H1 (cell line): ENCODE results near the gene GPRC5D. TPM values are rescaled to one million over a fixed set of nuclear protein-coding genes. Genes with fewer than 3 reads are reported as not detected.

Experiments
- CTCF ChIA-PET: fragments of 300-600 bp; sonication (Branson Sonifier 250); formaldehyde crosslinking; loops from one replicate; lab custom pipeline; 2021; ENCODE audit not compliant: partially characterized antibody; lab: Charles Lee
- POLR2A ChIA-PET: fragments of 300-600 bp; sonication (Branson Sonifier 250); formaldehyde crosslinking; loops from one replicate; lab custom pipeline; 2021; ENCODE audit warnings: inconsistent platforms; ENCODE audit not compliant: partially characterized antibody; lab: Charles Lee
- DNase-seq, 2 experiments: peaks; one replicate each; pipeline versions ENCODE4 v3.0.0 to v3.0.0-alpha.2; 2010 to 2022; ENCODE audit warnings: low spot score in 2 of 2, low read depth in 1 of 2, mixed read lengths in 1 of 2
- FAIRE-seq: peaks from 2 replicates; lab custom pipeline; 2011; peaks lifted over from hg19 to GRCh38; lab: Jason Lieb, UNC
- H2AFZ ChIP-seq: 2 replicates; pipeline ENCODE4 v1.8.1; 2012; ENCODE audit warnings: low read length, inconsistent platforms
- H2AK5ac ChIP-seq: 2 replicates; pipeline ENCODE4 v1.6.1; 2013; ENCODE audit warnings: low read depth, low read length
- H2BK120ac ChIP-seq: replicated peaks from 2 replicates; pipeline ENCODE3; 2013; ENCODE audit warnings: low read depth, low read length, inconsistent platforms
- H2BK12ac ChIP-seq: 2 replicates; pipeline ENCODE4 v1.6.1; 2013; ENCODE audit warnings: low read depth, low read length
- H2BK15ac ChIP-seq: 2 replicates; pipeline ENCODE4 v1.6.1; 2013; ENCODE audit warnings: low read length
- H2BK20ac ChIP-seq: 2 replicates; pipeline ENCODE4 v1.6.1; 2013; ENCODE audit warnings: low read length
- H2BK5ac ChIP-seq: 2 replicates; pipeline ENCODE4 v1.6.1; 2013; ENCODE audit warnings: low read depth, low read length
- H3K14ac ChIP-seq: 2 replicates; pipeline ENCODE4 v1.6.1; 2013; ENCODE audit warnings: inconsistent platforms; ENCODE audit not compliant: insufficient read length
- H3K18ac ChIP-seq: 2 replicates; pipeline ENCODE4 v1.6.1; 2013; ENCODE audit warnings: low read length; ENCODE audit errors: extremely low read depth
- H3K23ac ChIP-seq: 2 replicates; pipeline ENCODE4 v1.6.1; 2013; ENCODE audit warnings: inconsistent platforms; ENCODE audit not compliant: insufficient read length
- H3K23me2 ChIP-seq: 2 replicates; pipeline ENCODE4 v1.6.1; 2013; ENCODE audit warnings: low read depth, low read length
- H3K27ac ChIP-seq: 2 replicates; pipeline ENCODE4 v1.6.1; 2011; ENCODE audit warnings: low read depth, low read length, inconsistent platforms
- H3K27me3 ChIP-seq, 4 experiments: replicated peaks in 1 of 4; 1 replicate in 1 of 4; 2 replicates in 3 of 4; pipeline versions ENCODE4 v1.6.1 to v1.8.1; 2011 to 2013; ENCODE audit warnings: low read length in 3 of 4, mild to moderate bottlenecking in 3 of 4, inconsistent platforms in 2 of 4, mixed read lengths in 2 of 4, moderate library complexity in 1 of 4; ENCODE audit not compliant: control insufficient read depth in 3 of 4, insufficient read depth in 3 of 4; ENCODE audit errors: extremely low read depth in 1 of 4
- H3K36me3 ChIP-seq, 4 experiments: 2 replicates each; pipeline versions ENCODE4 v1.6.1 to v1.8.1; 2011 to 2013; ENCODE audit warnings: mild to moderate bottlenecking in 4 of 4, low read length in 3 of 4, moderate library complexity in 2 of 4, control low read depth in 1 of 4, inconsistent platforms in 1 of 4; ENCODE audit not compliant: insufficient read depth in 4 of 4, control insufficient read depth in 2 of 4
- H3K4ac ChIP-seq: replicated peaks from 2 replicates; pipeline ENCODE3; 2013; ENCODE audit warnings: low read length, low read depth, mixed read lengths, inconsistent platforms; ENCODE audit not compliant: insufficient read length
- H3K4me1 ChIP-seq, 4 experiments: replicated peaks in 1 of 4; 1 replicate in 1 of 4; 2 replicates in 3 of 4; pipeline versions ENCODE4 v1.6.1 to v1.8.1; 2011 to 2013; ENCODE audit warnings: low read length in 3 of 4, inconsistent platforms in 2 of 4, mixed read lengths in 1 of 4; ENCODE audit not compliant: insufficient read depth in 4 of 4, control insufficient read depth in 3 of 4
- H3K4me2 ChIP-seq, 2 experiments: 2 replicates each; pipeline versions ENCODE4 v1.6.1 to v1.8.1; 2011 to 2013; ENCODE audit warnings: low read depth in 2 of 2, low read length in 2 of 2, control low read depth in 1 of 2, inconsistent platforms in 1 of 2, mild to moderate bottlenecking in 1 of 2; ENCODE audit not compliant: insufficient read depth in 1 of 2
- H3K4me3 ChIP-seq, 4 experiments: fragments of 200-600, 300-600 bp in 1 of 4; sonication (generic), shearing (Covaris generic), sonication (Bioruptor Twin) in 1 of 4; 2 replicates each; pipeline versions ENCODE4 v1.5.1 to v1.8.1; 2011 to 2016; ENCODE audit warnings: low read length in 4 of 4, low read depth in 3 of 4, control low read depth in 2 of 4, inconsistent platforms in 2 of 4, mild to moderate bottlenecking in 2 of 4, mixed read lengths in 1 of 4, moderate library complexity in 1 of 4; ENCODE audit not compliant: insufficient read depth in 2 of 4; ENCODE audit errors: extremely low read depth in 1 of 4
- H3K56ac ChIP-seq: replicated peaks from 2 replicates; pipeline ENCODE3; 2013; ENCODE audit warnings: low read depth, mild to moderate bottlenecking, mixed read lengths, low read length, inconsistent platforms; ENCODE audit not compliant: insufficient read length
- H3K79me1 ChIP-seq: 2 replicates; pipeline ENCODE4 v1.6.1; 2013; ENCODE audit warnings: low read depth, low read length, control low read depth
- H3K79me2 ChIP-seq, 2 experiments: 2 replicates each; pipeline versions ENCODE4 v1.6.1 to v1.8.1; 2012 to 2013; ENCODE audit warnings: low read length in 2 of 2, mild to moderate bottlenecking in 2 of 2, inconsistent platforms in 1 of 2; ENCODE audit not compliant: insufficient read depth in 2 of 2, control insufficient read depth in 1 of 2
- H3K9ac ChIP-seq, 4 experiments: replicated peaks in 1 of 4; 1 replicate in 1 of 4; 2 replicates in 3 of 4; pipeline versions ENCODE4 v1.6.1 to v1.8.1; 2011 to 2013; ENCODE audit warnings: low read depth in 3 of 4, low read length in 3 of 4, control low read depth in 2 of 4, mild to moderate bottlenecking in 2 of 4, moderate library complexity in 2 of 4, inconsistent platforms in 1 of 4; ENCODE audit errors: extremely low read depth in 1 of 4
- H3K9me3 ChIP-seq, 2 experiments: 2 replicates each; pipeline versions ENCODE4 v1.6.1 to v1.8.1; 2012 to 2013; ENCODE audit warnings: mild to moderate bottlenecking in 2 of 2, moderate library complexity in 2 of 2, control low read depth in 1 of 2, inconsistent platforms in 1 of 2, low read depth in 1 of 2, low read length in 1 of 2, mixed read lengths in 1 of 2; ENCODE audit not compliant: insufficient read depth in 2 of 2
- H4K20me1 ChIP-seq, 2 experiments: replicated peaks in 1 of 2; 2 replicates each; pipeline versions ENCODE3 to v1.8.1; 2011 to 2013; ENCODE audit warnings: inconsistent platforms in 2 of 2, low read length in 2 of 2, mild to moderate bottlenecking in 1 of 2; ENCODE audit not compliant: insufficient read depth in 2 of 2, control insufficient read depth in 1 of 2
- H4K5ac ChIP-seq: 2 replicates; pipeline ENCODE4 v1.6.1; 2013; ENCODE audit warnings: low read length, low read depth, mixed read lengths, inconsistent platforms; ENCODE audit not compliant: insufficient read length
- H4K8ac ChIP-seq: 2 replicates; pipeline ENCODE4 v1.8.0; 2013; ENCODE audit warnings: mild to moderate bottlenecking, moderate library complexity, low read length, inconsistent platforms; ENCODE audit not compliant: insufficient read depth; ENCODE audit errors: extremely low read depth
- H4K91ac ChIP-seq: replicated peaks from 2 replicates; pipeline ENCODE3; 2013; ENCODE audit warnings: low read length, mixed read lengths, inconsistent platforms; ENCODE audit not compliant: insufficient read length
- CBX5 ChIP-seq: fragments of 300-800, 300-1000 bp; sonication (generic); IDR thresholded peaks from 2 replicates; pipeline ENCODE4 v1.7.1; 2016; ENCODE audit warnings: antibody characterized with exemption, low read length, low read depth
- CHD2 ChIP-seq: IDR thresholded peaks from 2 replicates; pipeline ENCODE4 v1.6.1; 2012; ENCODE audit warnings: low read length, improper control_type of control experiment
- GABPA ChIP-seq: IDR thresholded peaks from 2 replicates; pipeline ENCODE4 v1.6.1; 2011; ENCODE audit warnings: mild to moderate bottlenecking, low read length, moderate library complexity, borderline replicate concordance; ENCODE audit not compliant: insufficient read depth
- HDAC2 ChIP-seq, 2 experiments: fragments of 300-600 bp in 1 of 2; sonication (generic) in 1 of 2; IDR thresholded peaks; 2 replicates each; pipeline ENCODE4 v1.6.1; 2011 to 2012; ENCODE audit warnings: low read depth in 2 of 2, low read length in 2 of 2, mild to moderate bottlenecking in 2 of 2, moderate library complexity in 2 of 2, borderline replicate concordance in 1 of 2, inconsistent platforms in 1 of 2
- JUN ChIP-seq: IDR thresholded peaks from 2 replicates; pipeline ENCODE4 v1.6.1; 2011; ENCODE audit warnings: low read depth, mild to moderate bottlenecking, improper control_type of control experiment, low read length
- JUND ChIP-seq: IDR thresholded peaks from 2 replicates; pipeline ENCODE4 v1.6.1; 2011; ENCODE audit warnings: mild to moderate bottlenecking, improper control_type of control experiment, low read length
- POU5F1 ChIP-seq: IDR thresholded peaks from 2 replicates; pipeline ENCODE4 v1.6.1; 2011; ENCODE audit warnings: low read depth, mild to moderate bottlenecking, low read length, moderate library complexity
- SIX5 ChIP-seq: IDR thresholded peaks from 2 replicates; pipeline ENCODE4 v1.6.1; 2011; ENCODE audit warnings: mild to moderate bottlenecking, low read depth, low read length
- TCF12 ChIP-seq: IDR thresholded peaks from 2 replicates; pipeline ENCODE4 v1.6.1; 2011; ENCODE audit warnings: low read depth, mild to moderate bottlenecking, low read length
- WGBS, 2 experiments: shearing (Covaris generic) in 1 of 2; methylation state at CpG; one replicate each; pipeline versions ENCODE4 v1.1.6 to v1.1.7; 2013 to 2015; ENCODE audit warnings: low lambda C conversion rate in 2 of 2, mixed read lengths in 2 of 2, inconsistent platforms in 1 of 2, low coverage in 1 of 2, missing lambda C conversion rate in 1 of 2; ENCODE audit not compliant: insufficient replicate concordance in 2 of 2, insufficient coverage in 1 of 2, insufficient read length in 1 of 2; ENCODE audit errors: extremely low coverage in 1 of 2, missing lambda C conversion rate in 1 of 2; 5-methylcytosine and 5-hydroxymethylcytosine counted together
- polyA plus RNA-seq, 7 experiments: library from polyadenylated mRNA; depleted of rRNA in 3 of 7; stranded (reverse) in 5 of 7; unstranded in 2 of 7; fragments of >200 nt in 5 of 7; fragments of 200-250 nt in 2 of 7; gene quantifications; 1 replicate in 5 of 7; 2 replicates in 1 of 7; 4 replicates in 1 of 7; pipeline versions ENCODE4 v1.2.1 to v1.2.3, GENCODE V29; 2011 to 2013; ENCODE audit warnings: missing spikeins in 2 of 7, mixed read lengths in 2 of 7
- total RNA-seq: library from RNA; stranded (reverse); fragmentation: NEBNext Ultra II Directional; extraction: Animal tissue kit (Norgen Biotek cat#: 25700); gene quantifications from 2 replicates; pipeline ENCODE4 v1.2.1, GENCODE V29; 2021
- TF ChIP-seq, protein P1 (sequence below): IDR thresholded peaks from 2 replicates; pipeline ENCODE4 v1.6.1; 2011; ENCODE audit warnings: low read length, improper control_type of control experiment

GPRC5D gene
- total and polyA plus RNA-seq, 2 of the 8 experiments (the other 6 are each of a cell fraction or from before 2014, with no cell fraction given) = 0.45 TPM; not detected in 1

- Histone ChIP-seq H2BK20ac (no peak overlapping the region), H3K27me3 (no peaks in the 10 kb centered on the region; a peak in 1 of 7 replicates), H3K4me2 (no peak overlapping the region), H3K9ac (no peak overlapping the region), H2BK12ac (no peak overlapping the region), H2AK5ac (no peak overlapping the region), H4K20me1 (no peaks in the 10 kb centered on the region), H4K8ac (no peak overlapping the region), H3K56ac (no peak overlapping the region), H3K4me1 (peaks cover 0 to 6% (median 1%) of the 10 kb centered on the region in 4 experiments; a peak in 4 of 7 replicates), H3K4me3 (no peak overlapping the region), H3K14ac (no peak overlapping the region), H3K79me2 (no peaks in the 10 kb centered on the region), H4K5ac (no peak overlapping the region), H2BK120ac (no peak overlapping the region), H2BK15ac (peak overlapping the region; percentile 13; the same call in 1 of the 2 replicates), H3K18ac (no peak overlapping the region), H3K4ac (no peak overlapping the region), H3K79me1 (no peaks in the 10 kb centered on the region), H3K27ac (no peak overlapping the region), H3K9me3 (no peaks in the 10 kb centered on the region), H3K23ac (no peak overlapping the region), H2AFZ (no peak overlapping the region), H4K91ac (no peak overlapping the region), H3K36me3 (no peaks in the 10 kb centered on the region), H3K23me2 (no peaks in the 10 kb centered on the region), H2BK5ac (no peak overlapping the region)
- ChIA-PET CTCF (interaction anchor here (0.6 to 11.7 kb wide), 6 partner anchors 21 to 1333 kb away, joined by 3 to 162 read pairs (median 5); partner anchors contain the start of gene GPRC5A), POLR2A (no interaction called here)
- FAIRE-seq (no peak), DNase-seq (no peak)
- 97% methylated on average over 5 of the region's 5 CpGs; no CpG with 5 or more reads in 1 of the 2 experiments for WGBS, 2 experiments
- TF ChIP-seq POU5F1 (no peak), CBX5 (no peak), JUN (no peak), JUND (no peak), GABPA (no peak), SIX5 (no peak), TCF12 (no peak), HDAC2 (IDR thresholded peaks at IDR 0.05; ENCODE audit: borderline replicate concordance in 1 of 2, low read depth in 2 of 2, low read length in 2 of 2) (no peak), CHD2 (no peak)
- TF ChIP-seq, protein P1, sequence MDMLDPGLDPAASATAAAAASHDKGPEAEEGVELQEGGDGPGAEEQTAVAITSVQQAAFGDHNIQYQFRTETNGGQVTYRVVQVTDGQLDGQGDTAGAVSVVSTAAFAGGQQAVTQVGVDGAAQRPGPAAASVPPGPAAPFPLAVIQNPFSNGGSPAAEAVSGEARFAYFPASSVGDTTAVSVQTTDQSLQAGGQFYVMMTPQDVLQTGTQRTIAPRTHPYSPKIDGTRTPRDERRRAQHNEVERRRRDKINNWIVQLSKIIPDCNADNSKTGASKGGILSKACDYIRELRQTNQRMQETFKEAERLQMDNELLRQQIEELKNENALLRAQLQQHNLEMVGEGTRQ = no peak
Measured at GRCh38 chr12:12912711-12913110, 39.3 kb downstream of the GPRC5D start.
